ENCODE measurements around the gene HSPA14.

HSPA14 gene

GRCh38 chr10:14821635-14822375 lies 16.3 kb upstream of the HSPA14 start:
- no peak for DNase-seq (ENCODE audit: low read depth in 2 of 2)
- no peak overlapping the region for H3K4me3 ChIP-seq (replicated peaks in 1 of 2; ENCODE audit: low read depth in 2 of 2, low read length in 2 of 2)
- no peak for TF ChIP-seq CTCF (IDR thresholded peaks at IDR 0.05; ENCODE audit: low read depth, low read length)

- H3K4me3 ChIP-seq (replicated peaks in 1 of 2; ENCODE audit: low read depth in 2 of 2, low read length in 2 of 2) = no peak overlapping the region
- TF ChIP-seq CTCF (IDR thresholded peaks at IDR 0.05; ENCODE audit: low read depth, low read length) = peak; percentile 67
- DNase-seq (ENCODE audit: low read depth in 2 of 2) = peak; percentile 56 to 63
These were observed 15.0 kb upstream of the HSPA14 start for GRCh38 chr10:14822879-14823755.

GRCh38 chr10:14823966-14824365 lies 14.1 kb upstream of the HSPA14 start:
- no peak for TF ChIP-seq CTCF (IDR thresholded peaks at IDR 0.05; ENCODE audit: low read depth, low read length)
- no peak for DNase-seq (ENCODE audit: low read depth in 2 of 2)
- no peak overlapping the region for H3K4me3 ChIP-seq (replicated peaks in 1 of 2; ENCODE audit: low read depth in 2 of 2, low read length in 2 of 2)

GRCh38 chr10:14826076-14826829 lies 11.9 kb upstream of the HSPA14 start:
- TF ChIP-seq CTCF (IDR thresholded peaks at IDR 0.05; ENCODE audit: low read depth, low read length) = no peak
- H3K4me3 ChIP-seq (replicated peaks in 1 of 2; ENCODE audit: low read depth in 2 of 2, low read length in 2 of 2) = no peak overlapping the region
- no peak for DNase-seq (ENCODE audit: low read depth in 2 of 2)

- DNase-seq (ENCODE audit: low read depth in 2 of 2) = no peak
- H3K4me3 ChIP-seq (replicated peaks in 1 of 2; ENCODE audit: low read depth in 2 of 2, low read length in 2 of 2) = no peak overlapping the region
- no peak for TF ChIP-seq CTCF (IDR thresholded peaks at IDR 0.05; ENCODE audit: low read depth, low read length)
These were observed 5.0 kb upstream of the HSPA14 start for GRCh38 chr10:14833106-14833505.

- TF ChIP-seq CTCF (IDR thresholded peaks at IDR 0.05; ENCODE audit: low read depth, low read length) = no peak
- no peak overlapping the region for H3K4me3 ChIP-seq (replicated peaks in 1 of 2; ENCODE audit: low read depth in 2 of 2, low read length in 2 of 2)
- peak in 1 of 2 donors; percentile 2 for DNase-seq (ENCODE audit: low read depth in 2 of 2)
These were observed 1.9 kb upstream of the HSPA14 start for GRCh38 chr10:14836208-14836607.

Data from cardiac fibroblast (primary cell).